ENCODE measurements around the gene ATP1B3. TPM values are rescaled to one million over a fixed set of nuclear protein-coding genes. Genes with fewer than 3 reads are reported as not detected.
"Not testable (repeated sequence)": the region's sequence is repeated elsewhere in the genome, so short reads cannot be mapped to it uniquely, and the experiment has no call there.

Gene ATP1B3
- total RNA-seq, 2 experiments from 2014 or later = 109 to 132 TPM

DNA sequence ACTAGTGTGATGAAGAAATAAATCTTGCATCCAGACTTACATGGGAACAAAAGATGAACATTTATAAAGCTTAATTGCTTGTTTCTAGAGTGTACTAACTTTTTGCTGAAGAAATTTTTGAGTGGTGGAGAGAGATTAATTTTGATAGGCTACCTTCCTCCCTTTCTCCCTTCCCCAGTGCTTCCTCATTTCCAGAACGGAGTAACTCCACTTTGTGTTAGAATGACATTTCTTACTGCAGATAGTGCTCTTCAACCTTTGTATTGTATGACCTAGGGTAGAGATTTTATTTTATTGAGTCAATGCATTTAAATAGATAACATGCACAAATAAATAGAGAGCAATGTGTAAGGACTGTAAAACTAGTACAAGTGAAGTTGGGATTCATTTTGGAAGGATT is 1.9 kb downstream of the ATP1B3 start:
- ATAC-seq (no peak), DNase-seq (no peak)
- H3K36me3 Mint-ChIP-seq (ENCODE audit: low read depth) = peaks cover 43% of the 10 kb centered on the region
- no peaks in the 10 kb centered on the region for H3K9me3 Mint-ChIP-seq (ENCODE audit: low read depth)
- H3K27me3 Mint-ChIP-seq = no peaks in the 10 kb centered on the region
- H3K27ac Mint-ChIP-seq = peak overlapping the region; percentile 83
- intact Hi-C loops (cut with DNase I, micrococcal nuclease) = loop anchor here (5.0 to 10.0 kb wide), 5 partner anchors 149 to 646 kb away; partner anchors contain the start of genes PXYLP1 (in 1 of the 2), RASA2 (in 1 of the 2) and XRN1 (in 1 of the 2)
- H3K4me1 Mint-ChIP-seq = peaks cover 44% of the 10 kb centered on the region
- POLR2A ChIA-PET = no interaction called here
- CTCF ChIA-PET = interaction anchor here (0.7 to 2.1 kb wide), 6 partner anchors 8 to 601 kb away, joined by 3 to 8 read pairs (median 4); partner anchors contain the start of gene RNF7
- peak overlapping the region; percentile 88 for H3K4me3 Mint-ChIP-seq

GRCh38 chr3:141878817-141879216 is 2.4 kb downstream of the ATP1B3 start:
- DNase-seq (no peak), ATAC-seq (no peak)
- ChIA-PET POLR2A (no interaction called here), CTCF (interaction anchor here (1.1 kb wide), 1 partner anchor 26 kb away, joined by 3 read pairs; no protein-coding TSS in a partner anchor)
- Mint-ChIP-seq H3K36me3 (ENCODE audit: low read depth) (peaks cover 46% of the 10 kb centered on the region), H3K9me3 (ENCODE audit: low read depth) (no peaks in the 10 kb centered on the region), H3K4me3 (peak overlapping the region; percentile 88), H3K4me1 (peaks cover 48% of the 10 kb centered on the region), H3K27me3 (no peaks in the 10 kb centered on the region), H3K27ac (peak overlapping the region; percentile 59)
- intact Hi-C loops (cut with DNase I, micrococcal nuclease) = loop anchor here (5.0 to 10.0 kb wide), 5 partner anchors 148 to 647 kb away; partner anchors contain the start of genes PXYLP1 (in 1 of the 2), RASA2 (in 1 of the 2) and XRN1 (in 1 of the 2)

DNA sequence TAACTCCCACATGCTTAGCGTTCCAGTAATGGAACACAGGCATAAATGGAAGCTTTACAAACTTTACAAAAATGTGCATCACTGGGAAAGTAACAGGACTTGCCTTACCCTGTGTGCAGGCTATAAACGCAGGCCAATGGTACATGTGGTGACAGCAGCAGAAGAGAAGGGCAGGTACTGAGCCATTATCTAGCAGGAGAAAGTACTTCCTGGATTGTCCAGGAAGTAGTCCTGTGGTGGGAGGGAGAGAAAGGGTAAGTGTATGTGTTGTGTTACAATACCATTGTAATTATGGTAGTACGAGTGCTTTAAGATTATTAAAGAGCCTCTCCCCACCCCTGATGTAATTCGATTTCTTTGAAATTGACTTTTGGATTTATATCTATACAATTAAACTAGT is 5.3 kb downstream of the ATP1B3 start:
- H3K27me3 Mint-ChIP-seq = no peaks in the 10 kb centered on the region
- no peak overlapping the region for H3K27ac Mint-ChIP-seq
- intact Hi-C loops (cut with DNase I, micrococcal nuclease) = no loop called here
- H3K9me3 Mint-ChIP-seq (ENCODE audit: low read depth) = no peaks in the 10 kb centered on the region
- H3K4me3 Mint-ChIP-seq = no peak overlapping the region
- ChIA-PET CTCF (no interaction called here), POLR2A (no interaction called here)
- peaks cover 61% of the 10 kb centered on the region for H3K36me3 Mint-ChIP-seq (ENCODE audit: low read depth)
- H3K4me1 Mint-ChIP-seq = peaks cover 57% of the 10 kb centered on the region
- DNase-seq (no peak), ATAC-seq (no peak)

- H3K27ac Mint-ChIP-seq = no peak overlapping the region
- H3K4me1 Mint-ChIP-seq = peaks cover 55% of the 10 kb centered on the region
- H3K9me3 Mint-ChIP-seq (ENCODE audit: low read depth) = peaks cover 11% of the 10 kb centered on the region
- H3K36me3 Mint-ChIP-seq (ENCODE audit: low read depth) = peaks cover 50% of the 10 kb centered on the region
- ChIA-PET CTCF (interaction anchor here (0.5 to 2.6 kb wide), 7 partner anchors 10 to 148 kb away, joined by 3 to 8 read pairs (median 5); partner anchors contain the start of genes ATP1B3 and RNF7), POLR2A (no interaction called here)
- no peaks in the 10 kb centered on the region for H3K27me3 Mint-ChIP-seq
- no peak overlapping the region for H3K4me3 Mint-ChIP-seq
- ATAC-seq = no peak
- DNase-seq = no peak
- intact Hi-C loops (cut with DNase I, micrococcal nuclease) = no loop called here
Observed at GRCh38 chr3:141887051-141887450, 10.6 kb downstream of the ATP1B3 start.

GRCh38 chr3:141888548-141888947 is 12.1 kb downstream of the ATP1B3 start:
- POLR2A ChIA-PET; intact Hi-C loops (cut with DNase I, micrococcal nuclease); CTCF ChIA-PET; H3K4me3 Mint-ChIP-seq; ATAC-seq; H3K27me3 Mint-ChIP-seq; H3K27ac Mint-ChIP-seq: not testable (repeated sequence)
- Mint-ChIP-seq H3K4me1 (peaks cover 55% of the 10 kb centered on the region), H3K9me3 (ENCODE audit: low read depth) (peaks cover 11% of the 10 kb centered on the region), H3K36me3 (ENCODE audit: low read depth) (peaks cover 50% of the 10 kb centered on the region)
- DNase-seq = peak; percentile 21

DNA sequence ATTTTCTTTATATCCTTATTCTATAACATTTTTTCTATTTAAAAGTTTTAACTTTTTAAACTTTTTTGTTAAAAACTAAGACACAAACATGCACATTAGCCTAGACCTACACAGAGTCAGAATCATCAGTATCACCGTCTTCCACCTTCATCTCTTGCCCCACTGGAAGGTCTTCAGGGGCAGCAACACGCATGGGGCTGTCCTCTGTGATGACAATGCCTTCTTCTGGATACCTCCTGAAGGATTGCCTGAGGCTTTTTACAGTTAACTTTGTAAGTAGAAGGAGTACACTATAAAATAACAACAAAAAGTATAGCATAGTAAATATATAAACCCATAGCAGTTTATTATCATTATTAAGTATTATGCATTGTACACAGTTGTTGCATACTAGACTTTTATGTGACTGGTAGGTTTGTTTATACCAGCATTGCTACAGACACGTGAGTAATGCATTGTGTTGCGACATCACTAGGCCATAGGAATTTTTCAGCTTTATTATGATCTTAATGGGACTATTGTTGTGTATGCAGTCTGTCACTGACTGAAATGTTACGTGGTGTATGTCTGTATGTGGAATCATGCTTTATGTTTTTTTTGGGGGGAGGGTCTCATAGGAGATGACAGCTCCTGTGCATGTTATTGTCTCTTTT is 18.2 kb downstream of the ATP1B3 start:
- DNase-seq = no peak
- intact Hi-C loops (cut with DNase I, micrococcal nuclease) = no loop called here
- peaks cover 48% of the 10 kb centered on the region for H3K36me3 Mint-ChIP-seq (ENCODE audit: low read depth)

GRCh38 chr3:141895731-141896130 is 19.3 kb downstream of the ATP1B3 start:
- Mint-ChIP-seq H3K27me3 (no peaks in the 10 kb centered on the region), H3K4me1 (peaks cover 51% of the 10 kb centered on the region), H3K9me3 (ENCODE audit: low read depth) (peaks cover 10% of the 10 kb centered on the region), H3K36me3 (ENCODE audit: low read depth) (peaks cover 57% of the 10 kb centered on the region), H3K4me3 (no peak overlapping the region), H3K27ac (no peak overlapping the region)
- intact Hi-C loops (cut with DNase I, micrococcal nuclease) = no loop called here
- ChIA-PET CTCF (interaction anchor here (0.9 kb wide), 1 partner anchor 39 kb away, joined by 4 read pairs; no protein-coding TSS in a partner anchor), POLR2A (no interaction called here)
- no peak for ATAC-seq
- DNase-seq = no peak

More for the DNA sequence above, 18.2 kb downstream of the ATP1B3 start:
- ATAC-seq = no peak
- Mint-ChIP-seq H3K27ac (no peak overlapping the region), H3K4me1 (peaks cover 50% of the 10 kb centered on the region), H3K9me3 (ENCODE audit: low read depth) (peaks cover 4% of the 10 kb centered on the region), H3K27me3 (no peaks in the 10 kb centered on the region), H3K4me3 (no peak overlapping the region)
- CTCF ChIA-PET = interaction anchor here (0.6 kb wide), 2 partner anchors 20 to 535 kb away, joined by 3 read pairs; no protein-coding TSS in a partner anchor
- POLR2A ChIA-PET = no interaction called here

GRCh38 chr3:141898908-141899307 is 22.5 kb downstream of the ATP1B3 start:
- no peak overlapping the region for H3K27ac Mint-ChIP-seq
- POLR2A ChIA-PET = no interaction called here
- intact Hi-C loops (cut with DNase I, micrococcal nuclease) = no loop called here

DNA sequence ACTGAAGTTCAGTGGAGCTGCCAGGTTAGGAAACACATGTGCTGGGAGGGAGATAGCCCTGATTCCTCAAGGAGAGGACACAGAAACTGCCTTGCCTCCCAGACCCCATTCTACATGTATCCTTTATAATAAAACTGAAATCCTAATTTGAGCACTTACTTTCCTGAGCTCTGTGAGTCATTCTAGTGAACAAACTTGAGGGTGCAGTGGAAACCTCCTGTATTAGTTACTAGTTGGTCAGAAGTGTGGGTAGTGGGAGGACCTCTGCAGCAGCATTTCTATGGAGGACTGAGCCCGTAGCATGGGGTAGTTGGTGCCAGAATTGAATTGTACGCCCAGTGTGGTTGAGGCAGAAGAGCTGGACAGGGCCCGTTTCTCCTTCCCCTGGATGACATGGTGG is 23.9 kb downstream of the ATP1B3 start:
- Mint-ChIP-seq H3K36me3 (ENCODE audit: low read depth) (peaks cover 61% of the 10 kb centered on the region), H3K9me3 (ENCODE audit: low read depth) (peaks cover 10% of the 10 kb centered on the region), H3K27me3 (no peaks in the 10 kb centered on the region), H3K4me1 (peaks cover 47% of the 10 kb centered on the region), H3K4me3 (no peak overlapping the region), H3K27ac (no peak overlapping the region)
- POLR2A ChIA-PET = no interaction called here
- DNase-seq (peak; percentile 12), ATAC-seq (peak; percentile 48)
- intact Hi-C loops (cut with DNase I, micrococcal nuclease) = no loop called here
- CTCF ChIA-PET = interaction anchor here (0.6 to 1.3 kb wide), 6 partner anchors 12 to 321 kb away, joined by 3 to 6 read pairs (median 4); partner anchors contain the start of gene RNF7

More at GRCh38 chr3:141898908-141899307, 22.5 kb downstream of the ATP1B3 start:
- Mint-ChIP-seq H3K4me3 (no peak overlapping the region), H3K27me3 (no peaks in the 10 kb centered on the region), H3K4me1 (peaks cover 40% of the 10 kb centered on the region), H3K9me3 (ENCODE audit: low read depth) (peaks cover 10% of the 10 kb centered on the region), H3K36me3 (ENCODE audit: low read depth) (peaks cover 54% of the 10 kb centered on the region)
- CTCF ChIA-PET = interaction anchor here (0.8 kb wide), 1 partner anchor 440 kb away, joined by 3 read pairs; no protein-coding TSS in a partner anchor
- ATAC-seq (no peak), DNase-seq (no peak)

DNA sequence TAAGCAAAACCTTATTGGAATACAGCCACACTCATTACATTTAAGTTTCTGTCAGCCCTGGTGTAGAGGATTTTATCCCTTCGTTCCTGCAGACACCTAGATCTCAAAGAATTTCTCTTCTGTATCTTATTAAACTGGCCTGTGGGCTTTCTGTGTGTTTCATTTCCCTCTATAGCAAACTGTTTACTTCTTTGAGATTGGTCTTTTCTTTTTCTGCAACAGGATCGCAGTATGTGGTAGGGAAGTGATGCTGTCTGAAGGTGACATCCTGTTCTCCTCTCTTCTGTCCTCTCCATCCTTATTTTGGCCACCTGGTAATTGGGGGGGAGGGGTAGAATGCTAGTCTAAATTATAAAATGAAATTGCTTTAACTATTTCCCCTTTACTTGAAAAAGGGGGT is 25.5 kb downstream of the ATP1B3 start:
- H3K27me3 Mint-ChIP-seq = no peaks in the 10 kb centered on the region
- ChIA-PET POLR2A (interaction anchor here (0.7 kb wide), 1 partner anchor 385 kb away, joined by 4 read pairs; no protein-coding TSS in a partner anchor), CTCF (interaction anchor here (0.7 to 1.0 kb wide), 2 partner anchors 15 to 174 kb away, joined by 3 read pairs; no protein-coding TSS in a partner anchor)
- DNase-seq = no peak
- H3K36me3 Mint-ChIP-seq (ENCODE audit: low read depth) = peaks cover 57% of the 10 kb centered on the region
- no peak overlapping the region for H3K27ac Mint-ChIP-seq
- no peak for ATAC-seq
- intact Hi-C loops (cut with DNase I, micrococcal nuclease) = no loop called here
- H3K9me3 Mint-ChIP-seq (ENCODE audit: low read depth) = peaks cover 10% of the 10 kb centered on the region
- H3K4me3 Mint-ChIP-seq = no peak overlapping the region
- H3K4me1 Mint-ChIP-seq = peaks cover 37% of the 10 kb centered on the region

DNA sequence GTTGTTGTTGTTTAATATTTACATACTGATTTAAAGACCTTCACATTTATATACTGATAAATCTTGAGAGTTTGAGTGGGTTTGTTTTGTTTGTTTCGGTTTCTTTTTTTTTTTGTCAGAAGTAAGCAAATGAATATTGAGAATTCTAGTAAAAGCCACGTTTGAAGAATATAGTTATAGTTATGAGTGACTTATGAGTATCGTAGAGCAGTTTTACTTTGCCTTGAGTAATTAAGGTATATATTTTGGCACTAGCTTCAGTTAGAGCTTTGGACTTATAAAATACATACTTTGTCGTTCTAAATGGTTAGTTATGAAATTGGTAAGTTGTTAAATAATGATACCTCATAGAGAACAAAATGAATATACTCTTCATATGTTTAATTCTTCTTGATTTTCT is 27.8 kb downstream of the ATP1B3 start:
- peaks cover 55% of the 10 kb centered on the region for H3K36me3 Mint-ChIP-seq (ENCODE audit: low read depth)
- peaks cover 32% of the 10 kb centered on the region for H3K4me1 Mint-ChIP-seq
- DNase-seq (no peak), ATAC-seq (peak; percentile 81)
- no peak overlapping the region for H3K4me3 Mint-ChIP-seq
- intact Hi-C loops (cut with DNase I, micrococcal nuclease) = loop anchor here in 1 of 2 experiments (1.0 to 2.0 kb wide), 2 partner anchors 27 to 108 kb away; partner anchors contain the start of gene ATP1B3
- POLR2A ChIA-PET = interaction anchor here (1.0 kb wide), 1 partner anchor 29 kb away, joined by 4 read pairs; no protein-coding TSS in a partner anchor
- H3K9me3 Mint-ChIP-seq (ENCODE audit: low read depth) = peaks cover 7% of the 10 kb centered on the region
- CTCF ChIA-PET = interaction anchor here (0.5 to 1.4 kb wide), 3 partner anchors 10 to 596 kb away, joined by 3 to 4 read pairs (median 3); no protein-coding TSS in a partner anchor
- H3K27me3 Mint-ChIP-seq = no peaks in the 10 kb centered on the region
- peak overlapping the region; percentile 70 for H3K27ac Mint-ChIP-seq

Data from activated CD4-positive, alpha-beta T cell treated with anti-CD3 and anti-CD28 coated beads for 36 hours (primary cell).